GM21447 (cell line): ENCODE measurements around the gene SLC28A1.
"Not testable (repeated sequence)": the region's sequence is repeated elsewhere in the genome, so short reads cannot be mapped to it uniquely, and the experiment has no call there.

Experiments
- ATAC-seq: cut with Tn5 transposase; IDR thresholded peaks from one replicate; pipeline ENCODE4 v1.9.1; 2021; ENCODE audit not compliant: unreplicated experiment

Gene SLC28A1

GRCh38 chr15:84883916-84884781, at the start of gene SLC28A1:
Gene SLC28A1 (plus strand): TSS chr15:84884662. CDS start chr15:84887761, 3,099 bp downstream.
- ATAC-seq: no peak

DNA sequence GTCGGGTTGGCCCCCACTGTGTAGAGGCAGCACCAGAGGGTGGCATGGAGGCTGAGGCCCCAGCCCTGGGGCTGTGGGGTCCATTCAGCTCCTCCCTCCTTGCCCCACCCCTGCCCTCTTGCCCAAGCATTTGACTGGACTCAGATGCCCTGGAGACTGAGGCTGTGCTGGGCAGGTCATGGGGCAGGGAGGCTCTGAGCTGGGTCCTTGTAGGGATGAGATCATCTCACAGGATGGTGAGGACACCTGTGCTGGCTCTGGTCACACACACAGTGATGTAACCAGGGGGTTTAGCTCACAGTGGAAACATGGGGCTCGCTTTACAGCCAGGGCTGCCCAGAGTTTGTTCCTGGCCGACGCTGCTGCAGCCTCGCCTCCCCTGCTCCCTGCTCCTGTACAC, 49.5 kb upstream of the SLC28A1 start:
- no peak for ATAC-seq

DNA sequence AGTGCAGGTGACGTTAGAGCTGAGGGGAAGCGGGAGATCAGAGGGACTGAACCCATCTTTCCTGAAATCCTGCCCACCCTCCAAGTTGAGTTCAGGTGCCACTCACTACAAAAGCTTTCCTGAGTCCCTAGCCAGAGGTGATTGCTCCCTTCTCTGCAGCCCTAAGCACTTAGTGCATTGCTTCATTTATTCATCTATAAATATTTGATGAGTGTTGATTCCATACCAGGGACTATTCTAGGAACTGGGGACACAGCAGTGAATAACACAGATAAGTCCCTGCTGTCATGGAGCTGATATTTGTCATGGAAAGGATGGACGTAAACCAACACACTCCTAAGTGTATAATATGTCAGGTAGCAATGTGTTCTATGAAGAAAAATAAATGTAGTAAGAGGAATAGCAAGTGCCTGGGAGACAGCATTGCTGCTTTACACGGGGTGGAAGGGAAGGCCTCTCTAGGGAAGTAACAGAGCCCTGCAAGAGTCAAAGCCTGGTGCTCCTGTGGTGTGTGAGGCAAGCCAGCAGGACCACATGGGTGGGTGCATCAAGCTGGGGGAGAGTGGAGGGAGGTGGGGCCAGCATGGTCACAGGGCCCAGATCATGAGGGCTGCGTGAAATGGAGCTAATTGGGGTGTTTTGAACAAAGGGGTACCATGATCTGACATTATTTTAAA, 48.7 kb upstream of the SLC28A1 start:
- no peak for ATAC-seq

DNA sequence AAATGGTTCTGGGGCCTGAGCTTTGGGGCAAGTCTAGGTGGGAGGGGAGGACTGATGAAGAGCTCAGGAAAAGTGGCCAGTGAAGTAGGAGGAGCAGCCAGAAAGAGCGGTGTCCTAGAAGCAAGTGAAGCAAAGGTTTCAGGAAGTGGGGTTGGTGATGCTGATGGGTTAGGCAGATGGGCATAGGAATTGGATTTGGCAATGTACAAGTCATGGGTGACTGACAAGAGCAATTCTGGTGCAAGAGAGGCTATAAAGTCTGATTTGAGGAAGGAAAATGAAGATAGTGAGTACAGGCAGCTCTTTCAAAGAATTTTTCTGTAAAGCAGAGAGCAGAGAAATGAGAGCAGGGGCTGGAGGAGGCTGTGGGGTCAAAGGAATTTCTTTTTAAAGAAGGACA, 47.6 kb upstream of the SLC28A1 start:
- no peak for ATAC-seq

DNA sequence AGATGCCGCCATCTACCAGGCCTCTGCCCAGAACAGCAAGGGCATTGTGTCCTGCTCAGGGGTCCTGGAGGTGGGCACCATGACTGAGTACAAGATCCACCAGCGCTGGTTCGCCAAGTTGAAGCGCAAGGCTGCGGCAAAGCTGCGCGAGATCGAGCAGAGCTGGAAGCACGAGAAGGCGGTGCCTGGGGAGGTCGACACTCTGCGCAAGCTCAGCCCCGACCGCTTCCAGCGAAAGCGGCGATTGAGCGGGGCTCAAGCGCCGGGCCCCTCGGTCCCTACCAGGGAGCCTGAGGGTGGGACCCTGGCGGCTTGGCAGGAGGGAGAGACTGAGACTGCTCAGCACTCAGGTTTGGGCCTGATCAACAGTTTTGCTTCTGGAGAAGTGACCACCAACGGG, 44.7 kb upstream of the SLC28A1 start:
- ATAC-seq: no peak

- ATAC-seq: no peak
These were observed 44.2 kb upstream of the SLC28A1 start for GRCh38 chr15:84840255-84840654.

DNA sequence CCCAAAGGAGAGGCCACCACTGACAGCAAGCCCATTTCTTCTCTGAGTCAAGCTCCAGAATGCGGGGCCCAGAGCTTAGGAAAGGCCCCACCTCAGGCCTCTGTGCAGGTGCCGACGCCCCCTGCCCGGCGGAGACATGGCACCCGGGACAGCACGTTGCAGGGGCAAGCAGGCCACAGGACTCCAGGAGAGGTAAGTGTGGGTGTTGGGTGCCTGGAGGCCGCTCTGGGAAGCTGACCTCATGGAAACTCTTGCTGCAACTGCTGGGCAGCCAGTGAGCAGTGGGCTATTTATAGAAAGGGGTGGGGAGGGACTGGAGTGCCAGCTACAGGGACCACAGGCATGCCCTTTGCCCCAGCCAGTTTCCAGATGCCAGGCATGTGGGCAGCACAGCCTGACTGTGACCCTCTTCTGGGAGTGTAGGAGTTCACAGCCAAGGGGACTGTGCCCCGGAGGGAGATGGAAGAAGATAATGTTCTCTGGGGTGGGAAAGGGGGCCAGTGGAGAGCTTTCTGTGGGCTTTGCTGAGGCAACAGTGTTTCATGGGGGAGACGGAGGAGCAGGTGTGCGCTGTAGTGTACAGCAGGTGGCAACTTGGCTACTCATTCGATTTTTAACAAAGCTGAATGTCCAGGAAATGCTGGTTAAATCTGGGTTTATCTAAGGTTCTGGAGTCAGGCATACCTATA, 43.6 kb upstream of the SLC28A1 start:
- no peak for ATAC-seq

DNA sequence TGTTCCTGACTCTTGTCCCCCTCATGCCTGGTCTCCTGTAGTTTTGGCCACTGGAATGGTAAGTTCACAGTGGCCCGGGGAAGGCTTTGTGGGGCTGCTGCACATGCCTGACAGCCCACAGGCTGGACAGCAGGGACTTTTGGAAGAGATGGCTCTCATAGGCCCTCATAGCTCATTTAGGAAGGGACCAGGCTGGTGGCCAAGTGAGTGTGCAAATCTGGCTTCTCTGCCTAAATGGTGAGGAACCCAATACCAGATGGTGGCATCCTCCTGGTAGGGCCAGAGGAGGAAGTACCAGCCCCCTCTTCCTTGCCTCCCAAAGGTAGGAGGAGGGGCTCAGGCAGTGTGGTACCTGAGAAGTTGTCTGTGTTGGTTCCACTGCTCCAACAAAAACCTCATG, 41.7 kb upstream of the SLC28A1 start:
- ATAC-seq: no peak

DNA sequence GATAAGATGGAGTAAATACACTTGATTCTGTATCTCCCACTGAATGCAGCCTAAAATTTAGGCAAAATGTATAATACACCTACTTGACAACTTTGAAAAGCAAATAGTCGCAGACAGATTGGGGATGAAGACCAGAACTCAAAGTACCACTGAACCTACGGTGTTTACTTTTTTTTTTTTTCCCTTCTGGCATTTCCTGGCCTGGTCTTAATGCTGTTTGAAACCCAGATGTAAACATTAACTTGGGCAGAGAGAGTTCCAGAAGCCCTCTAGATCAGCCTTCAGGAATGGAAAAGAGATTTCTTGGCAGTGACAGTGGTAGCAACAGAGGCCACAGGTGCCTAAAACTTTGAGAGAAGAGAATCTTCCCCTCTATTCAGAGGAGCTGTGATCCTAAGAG, 39.5 kb upstream of the SLC28A1 start:
- no peak for ATAC-seq

- not testable (repeated sequence) for ATAC-seq
These were observed 38.8 kb upstream of the SLC28A1 start for GRCh38 chr15:84845631-84846030.

DNA sequence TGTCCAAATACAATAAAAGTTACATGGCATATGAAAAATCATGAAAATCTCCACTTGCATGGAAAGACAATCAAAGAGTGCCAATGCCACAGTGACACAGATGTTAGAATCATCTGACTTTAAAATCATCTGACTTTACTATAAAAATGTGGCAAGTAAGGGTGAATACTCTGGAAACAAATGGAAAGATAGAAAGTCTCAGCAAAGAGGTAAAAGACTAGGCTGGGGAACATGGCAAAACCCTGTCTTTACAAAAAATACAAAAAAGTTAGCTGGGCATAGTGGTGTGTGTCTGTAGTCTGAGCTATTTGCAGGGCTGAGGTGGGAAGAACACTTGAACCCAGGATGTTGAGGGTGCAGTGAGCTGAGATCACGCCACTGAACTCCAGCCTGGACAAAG, 38.2 kb upstream of the SLC28A1 start:
- no peak for ATAC-seq

- no peak for ATAC-seq
These were observed 37.1 kb upstream of the SLC28A1 start for GRCh38 chr15:84847382-84847781.

GRCh38 chr15:84852212-84852611, 32.2 kb upstream of the SLC28A1 start:
- no peak for ATAC-seq

DNA sequence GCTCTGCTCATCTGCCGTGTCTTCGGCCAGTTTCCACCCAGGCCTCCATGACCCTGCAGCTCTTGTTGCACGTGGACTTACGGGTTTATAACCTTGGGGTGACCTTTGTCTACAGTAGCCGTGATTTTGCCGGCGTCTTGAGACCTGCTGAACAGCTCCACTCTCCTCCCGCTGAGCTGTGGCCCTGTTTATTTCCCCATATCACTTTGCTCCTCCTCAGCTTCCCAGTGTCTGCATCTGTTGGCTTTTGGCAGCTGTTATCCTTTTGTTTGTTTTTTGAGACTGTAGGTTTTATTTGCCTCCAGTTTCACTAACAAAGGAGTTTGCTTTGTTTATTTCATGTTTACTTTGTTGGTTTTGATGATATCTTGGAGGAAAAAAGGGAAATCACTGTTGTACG, 29.3 kb upstream of the SLC28A1 start:
- ATAC-seq: no peak

GRCh38 chr15:84855765-84856164, 28.7 kb upstream of the SLC28A1 start:
- ATAC-seq: no peak

DNA sequence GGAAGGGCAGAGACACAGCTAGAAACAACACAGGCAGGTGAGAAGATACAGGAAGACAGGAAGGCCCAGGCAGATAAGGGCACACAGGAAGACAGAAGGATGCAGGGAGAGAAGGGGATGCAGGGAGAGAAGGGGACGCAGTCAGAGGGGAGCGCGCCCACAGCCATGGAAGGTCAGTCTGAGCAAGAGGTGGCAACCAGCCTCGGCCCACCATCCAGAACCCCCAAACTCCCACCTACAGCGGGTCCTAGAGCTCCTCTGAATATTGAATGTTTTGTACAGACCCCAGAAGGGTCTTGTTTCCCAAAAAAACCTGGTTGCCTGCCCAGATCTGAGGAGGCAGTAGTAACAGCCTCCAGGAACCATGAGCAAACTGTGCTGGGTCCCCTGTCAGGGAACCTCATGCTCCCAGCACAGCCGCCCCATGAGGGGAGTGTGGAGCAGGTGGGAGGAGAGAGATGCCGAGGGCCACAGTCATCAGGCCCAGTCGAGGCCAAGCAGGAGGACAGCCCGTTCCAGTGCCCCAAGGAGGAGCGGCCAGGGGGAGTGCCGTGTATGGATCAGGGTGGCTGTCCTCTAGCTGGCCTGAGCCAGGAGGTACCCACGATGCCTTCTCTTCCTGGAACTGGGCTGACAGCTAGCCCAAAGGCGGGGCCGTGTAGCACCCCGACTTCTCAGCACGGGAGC, 27.6 kb upstream of the SLC28A1 start:
- no peak for ATAC-seq

DNA sequence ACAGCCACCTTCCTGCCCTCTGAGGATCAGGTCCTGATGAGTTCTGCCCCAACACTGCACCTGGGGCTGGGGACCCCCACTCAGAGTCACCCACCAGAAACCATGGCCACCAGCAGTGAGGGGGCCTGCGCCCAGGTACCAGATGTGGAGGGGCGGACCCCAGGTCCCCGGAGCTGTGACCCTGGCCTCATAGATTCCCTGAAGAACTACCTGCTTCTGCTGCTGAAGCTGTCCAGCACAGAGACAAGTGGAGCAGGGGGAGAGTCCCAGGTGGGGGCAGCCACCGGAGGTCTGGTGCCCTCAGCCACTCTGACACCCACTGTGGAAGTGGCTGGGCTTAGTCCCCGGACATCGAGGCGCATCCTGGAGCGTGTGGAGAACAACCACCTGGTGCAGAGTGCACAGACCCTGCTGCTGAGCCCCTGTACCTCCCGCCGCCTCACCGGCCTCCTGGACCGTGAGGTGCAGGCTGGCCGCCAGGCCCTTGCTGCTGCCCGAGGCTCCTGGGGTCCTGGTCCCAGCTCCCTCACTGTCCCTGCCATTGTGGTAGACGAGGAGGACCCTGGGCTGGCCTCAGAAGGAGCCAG, 27.0 kb upstream of the SLC28A1 start:
- no peak for ATAC-seq

- ATAC-seq: no peak
These were observed 26.2 kb upstream of the SLC28A1 start for GRCh38 chr15:84858231-84858630.

DNA sequence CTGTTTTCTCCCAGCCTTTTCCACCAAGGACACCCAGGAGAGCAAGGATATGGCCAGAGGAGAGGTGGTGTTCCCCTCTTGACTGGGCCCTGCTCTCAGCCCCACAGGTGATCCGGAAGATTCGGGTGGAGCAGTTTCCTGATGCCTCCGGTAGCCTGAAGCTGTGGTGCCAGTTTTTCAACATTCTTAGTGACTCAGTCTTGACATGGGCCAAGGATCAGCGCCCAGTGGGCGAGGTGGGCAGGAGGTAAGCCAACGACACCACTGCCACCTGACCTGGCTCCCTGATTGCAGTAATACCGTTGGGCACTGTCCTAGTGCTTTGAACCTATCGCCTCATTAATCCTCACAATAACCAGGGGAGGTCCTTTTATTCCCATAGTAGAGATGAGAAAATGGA, 25.3 kb upstream of the SLC28A1 start:
- ATAC-seq: no peak

DNA sequence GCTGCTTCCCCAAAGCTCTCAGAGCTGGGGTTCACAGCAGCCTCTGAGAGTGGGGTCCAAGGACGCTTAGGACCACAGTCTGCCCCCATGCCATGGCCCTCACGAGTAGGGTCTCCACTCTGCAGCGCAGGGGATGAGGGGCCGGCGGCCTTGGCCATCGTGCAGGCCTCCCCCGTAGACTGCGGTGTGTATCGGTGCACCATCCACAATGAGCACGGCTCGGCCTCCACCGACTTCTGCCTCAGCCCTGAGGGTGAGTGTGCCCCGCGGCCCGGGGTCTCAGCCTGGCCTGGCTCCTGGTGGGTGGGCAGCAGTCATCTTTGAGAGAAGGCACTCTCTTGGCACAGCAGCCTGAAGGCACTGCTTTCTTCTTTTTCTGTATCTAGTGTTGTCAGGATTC, 24.8 kb upstream of the SLC28A1 start:
- no peak for ATAC-seq

- ATAC-seq: no peak
These were observed 22.7 kb upstream of the SLC28A1 start for GRCh38 chr15:84861781-84862180.
